Activated T-cell treated with anti-CD3 and anti-CD28 coated beads, Interleukin-2, amount 50 U/mL, for 4 hours (primary cell): ENCODE results near the gene WLS. TPM values are rescaled to one million over a fixed set of nuclear protein-coding genes. Genes with fewer than 3 reads are reported as not detected.
"Not testable (repeated sequence)": the region's sequence is repeated elsewhere in the genome, so short reads cannot be mapped to it uniquely, and the experiment has no call there.

Source experiments
- ATAC-seq, 2 donors: fragments of 200-7000 bp; cut with Tn5 transposase; one replicate each; pipeline ENCODE4 v1.10.0; 2021
- DNase-seq: peaks from one replicate; pipeline ENCODE4 v3.0.0-alpha.2; 2020
- H3K27me3 Mint-ChIP-seq: one replicate; pipeline ENCODE4 v1.8.0; 2021; ENCODE audit warnings: low read depth, mixed read lengths
- H3K36me3 Mint-ChIP-seq: one replicate; pipeline ENCODE4 v1.8.0; 2022; ENCODE audit warnings: mixed read lengths; ENCODE audit not compliant: insufficient read depth
- H3K4me1 Mint-ChIP-seq: one replicate; pipeline ENCODE4 v1.8.0; 2021; ENCODE audit warnings: low read depth, mixed read lengths
- H3K4me3 Mint-ChIP-seq: one replicate; pipeline ENCODE4 v1.8.0; 2021; ENCODE audit warnings: mild to moderate bottlenecking, moderate library complexity, mixed read lengths
- H3K9me3 Mint-ChIP-seq: one replicate; pipeline ENCODE4 v1.8.0; 2021; ENCODE audit warnings: mixed read lengths
- total RNA-seq, 3 donors: library from RNA; stranded (reverse); gene quantifications; one replicate each; pipeline ENCODE4 v1.2.1, GENCODE V29; 2021

Gene WLS
- total RNA-seq: under 1 TPM; 0.23 to 0.33 (median 0.32) TPM

GRCh38 chr1:68232289-68233148 lies at the start of gene WLS:
TSS of gene WLS (minus strand) at chr1:68232523. CDS start at chr1:68232299, 224 bp downstream.
- Mint-ChIP-seq H3K36me3 (no peaks in the 10 kb centered on the region), H3K9me3 (no peaks in the 10 kb centered on the region), H3K4me3 (no peak within 1 kb of the TSS), H3K4me1 (peaks cover 7% of the 10 kb centered on the region), H3K27me3 (peaks cover 49% of the 10 kb centered on the region)
- no peak for DNase-seq
- no peak for ATAC-seq

DNA sequence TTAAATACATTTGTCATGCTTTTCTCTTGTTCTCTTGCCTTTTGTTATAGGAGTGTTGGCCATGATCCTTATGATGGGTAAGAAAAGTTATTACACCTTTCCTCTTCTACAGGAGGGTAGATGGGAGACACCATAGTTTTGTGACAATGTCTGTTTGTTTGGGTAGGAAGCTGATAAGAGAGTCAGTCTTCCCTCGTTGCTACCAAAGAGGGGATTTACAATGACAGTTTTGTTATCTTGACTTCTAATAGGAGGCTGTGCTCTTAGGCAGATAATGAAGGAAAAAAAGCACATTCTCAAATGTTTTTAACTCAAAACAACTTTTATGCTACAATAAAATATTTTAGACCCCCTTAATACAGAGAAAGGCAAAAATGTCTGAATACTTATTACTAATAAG lies 48.0 kb upstream of the WLS start:
- Mint-ChIP-seq H3K9me3 (no peaks in the 10 kb centered on the region), H3K4me3 (no peak overlapping the region), H3K36me3 (no peaks in the 10 kb centered on the region), H3K4me1 (no peaks in the 10 kb centered on the region), H3K27me3 (peaks cover 5% of the 10 kb centered on the region)
- ATAC-seq: no peak
- DNase-seq: no peak

DNA sequence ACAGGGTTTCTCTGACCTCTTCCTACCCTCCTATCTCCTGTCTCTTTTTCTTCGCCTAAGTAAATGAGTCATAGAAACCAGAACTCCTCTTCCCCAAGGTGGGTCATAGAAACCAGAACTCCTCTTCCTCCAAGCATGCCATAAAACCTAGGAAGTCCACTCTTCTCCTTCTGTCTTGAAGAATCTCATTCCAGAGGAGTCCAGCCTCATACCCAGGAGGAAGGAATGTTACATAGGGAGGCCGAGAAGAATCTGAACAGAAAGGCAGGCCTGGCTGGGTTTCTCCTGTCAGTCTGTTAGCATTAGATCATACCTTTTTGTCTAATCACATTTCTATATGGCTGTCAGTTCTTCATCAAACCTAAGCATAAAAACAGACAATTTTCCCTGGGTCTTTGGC lies 47.5 kb upstream of the WLS start:
- H3K4me1 Mint-ChIP-seq: no peaks in the 10 kb centered on the region
- DNase-seq (no peak), ATAC-seq (no peak)
- H3K27me3 Mint-ChIP-seq: peaks cover 3% of the 10 kb centered on the region
- H3K9me3 Mint-ChIP-seq: no peaks in the 10 kb centered on the region
- H3K4me3 Mint-ChIP-seq: no peak overlapping the region
- H3K36me3 Mint-ChIP-seq: no peaks in the 10 kb centered on the region

GRCh38 chr1:68278221-68278620 lies 45.9 kb upstream of the WLS start:
- Mint-ChIP-seq H3K4me1 (no peaks in the 10 kb centered on the region), H3K4me3 (no peak overlapping the region), H3K9me3 (no peaks in the 10 kb centered on the region), H3K36me3 (no peaks in the 10 kb centered on the region), H3K27me3 (peaks cover 3% of the 10 kb centered on the region)
- no peak for DNase-seq
- no peak for ATAC-seq

GRCh38 chr1:68276448-68276847 lies 44.1 kb upstream of the WLS start:
- Mint-ChIP-seq H3K27me3 (peaks cover 3% of the 10 kb centered on the region), H3K4me3 (no peak overlapping the region), H3K9me3 (no peaks in the 10 kb centered on the region), H3K36me3 (no peaks in the 10 kb centered on the region), H3K4me1 (no peaks in the 10 kb centered on the region)
- no peak for DNase-seq
- no peak for ATAC-seq

GRCh38 chr1:68273530-68273929 lies 41.2 kb upstream of the WLS start:
- Mint-ChIP-seq H3K4me1 (no peaks in the 10 kb centered on the region), H3K27me3 (no peaks in the 10 kb centered on the region), H3K4me3 (no peak overlapping the region), H3K36me3 (no peaks in the 10 kb centered on the region), H3K9me3 (no peaks in the 10 kb centered on the region)
- ATAC-seq: no peak
- no peak for DNase-seq

GRCh38 chr1:68271596-68271995 lies 39.3 kb upstream of the WLS start:
- no peak for DNase-seq
- Mint-ChIP-seq H3K36me3 (no peaks in the 10 kb centered on the region), H3K9me3 (no peaks in the 10 kb centered on the region), H3K4me1 (no peaks in the 10 kb centered on the region), H3K4me3 (no peak overlapping the region), H3K27me3 (no peaks in the 10 kb centered on the region)
- no peak for ATAC-seq

DNA sequence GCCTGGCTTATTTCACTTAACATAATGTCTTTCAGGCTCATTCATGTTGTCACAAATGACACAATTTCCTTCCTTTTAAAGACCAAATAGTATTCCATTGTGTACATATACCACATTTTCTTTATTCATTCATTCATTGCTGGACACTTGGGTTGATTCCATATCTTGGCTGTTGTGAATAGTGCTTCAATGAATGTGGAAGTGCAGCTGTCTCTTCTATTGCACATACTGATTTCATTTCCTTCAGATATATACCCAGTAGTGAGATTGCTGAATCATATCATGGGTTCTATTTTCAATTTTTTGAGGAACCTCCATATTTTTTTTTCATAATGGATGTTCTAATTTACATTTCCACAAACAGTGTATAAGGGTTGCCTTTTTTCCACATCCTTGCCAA lies 38.6 kb upstream of the WLS start:
- Mint-ChIP-seq H3K4me3 (no peak overlapping the region), H3K27me3 (no peaks in the 10 kb centered on the region), H3K36me3 (no peaks in the 10 kb centered on the region), H3K4me1 (no peaks in the 10 kb centered on the region), H3K9me3 (no peaks in the 10 kb centered on the region)
- DNase-seq (no peak), ATAC-seq (no peak)

GRCh38 chr1:68269637-68270430 lies 37.5 kb upstream of the WLS start:
- Mint-ChIP-seq H3K27me3 (no peaks in the 10 kb centered on the region), H3K4me3 (no peak overlapping the region), H3K9me3 (no peaks in the 10 kb centered on the region), H3K4me1 (no peaks in the 10 kb centered on the region), H3K36me3 (no peaks in the 10 kb centered on the region)
- no peak for ATAC-seq
- no peak for DNase-seq

DNA sequence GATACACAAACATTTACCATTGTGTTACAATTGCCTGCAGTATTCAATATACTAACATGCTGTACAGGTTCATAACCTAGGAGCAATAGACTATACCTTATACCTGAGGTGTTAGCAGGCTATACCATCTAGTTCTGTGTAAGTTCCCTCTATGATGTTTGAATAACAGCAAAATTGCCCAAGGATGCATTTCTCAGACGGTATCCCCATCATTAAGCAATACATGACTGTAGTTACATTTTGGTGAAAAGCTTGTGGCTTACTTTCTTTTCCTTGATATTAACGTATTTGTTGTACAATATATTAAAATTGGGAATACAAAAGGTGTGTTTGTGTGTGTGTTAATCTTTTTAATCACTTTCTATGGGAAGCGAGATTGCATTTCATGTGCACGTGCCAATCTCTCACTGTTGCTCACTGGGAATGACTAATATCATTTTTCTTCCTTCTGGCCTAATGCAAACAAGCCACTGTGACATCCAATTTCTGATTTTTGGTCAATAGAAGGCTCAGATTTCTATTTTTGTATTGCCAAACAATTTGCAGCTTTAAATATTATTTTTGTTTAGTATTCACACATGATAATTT lies 36.7 kb upstream of the WLS start:
- ATAC-seq (no peak), DNase-seq (no peak)
- no peaks in the 10 kb centered on the region for H3K4me1 Mint-ChIP-seq
- no peak overlapping the region for H3K4me3 Mint-ChIP-seq
- no peaks in the 10 kb centered on the region for H3K36me3 Mint-ChIP-seq
- no peaks in the 10 kb centered on the region for H3K9me3 Mint-ChIP-seq
- H3K27me3 Mint-ChIP-seq: no peaks in the 10 kb centered on the region

DNA sequence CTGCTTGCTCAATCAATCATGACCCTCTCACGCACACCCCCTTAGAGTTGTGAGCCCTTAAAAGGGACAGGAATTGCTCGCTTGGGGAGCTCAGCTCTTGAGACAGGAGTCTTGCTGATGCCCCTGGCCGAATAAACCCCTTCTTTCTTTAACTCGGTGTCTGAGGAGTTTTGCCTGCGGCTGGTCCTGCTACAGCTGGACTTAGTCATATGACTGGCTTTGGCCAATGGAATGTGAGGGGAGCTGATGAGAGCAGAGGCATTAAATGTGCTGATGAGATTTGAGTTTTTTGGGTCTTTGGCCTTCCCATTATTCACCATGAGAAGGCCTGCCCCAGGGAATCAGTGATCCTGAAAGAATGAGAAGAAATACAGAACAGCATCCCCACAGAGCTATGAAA lies 24.5 kb upstream of the WLS start:
- DNase-seq, H3K9me3 Mint-ChIP-seq, H3K36me3 Mint-ChIP-seq, H3K27me3 Mint-ChIP-seq, H3K4me1 Mint-ChIP-seq, H3K4me3 Mint-ChIP-seq, ATAC-seq: not testable (repeated sequence)

GRCh38 chr1:68255301-68255700 lies 23.0 kb upstream of the WLS start:
- H3K27me3 Mint-ChIP-seq: no peaks in the 10 kb centered on the region
- H3K4me1 Mint-ChIP-seq: no peaks in the 10 kb centered on the region
- no peak for DNase-seq
- ATAC-seq: no peak
- H3K9me3 Mint-ChIP-seq: no peaks in the 10 kb centered on the region
- no peaks in the 10 kb centered on the region for H3K36me3 Mint-ChIP-seq
- no peak overlapping the region for H3K4me3 Mint-ChIP-seq

DNA sequence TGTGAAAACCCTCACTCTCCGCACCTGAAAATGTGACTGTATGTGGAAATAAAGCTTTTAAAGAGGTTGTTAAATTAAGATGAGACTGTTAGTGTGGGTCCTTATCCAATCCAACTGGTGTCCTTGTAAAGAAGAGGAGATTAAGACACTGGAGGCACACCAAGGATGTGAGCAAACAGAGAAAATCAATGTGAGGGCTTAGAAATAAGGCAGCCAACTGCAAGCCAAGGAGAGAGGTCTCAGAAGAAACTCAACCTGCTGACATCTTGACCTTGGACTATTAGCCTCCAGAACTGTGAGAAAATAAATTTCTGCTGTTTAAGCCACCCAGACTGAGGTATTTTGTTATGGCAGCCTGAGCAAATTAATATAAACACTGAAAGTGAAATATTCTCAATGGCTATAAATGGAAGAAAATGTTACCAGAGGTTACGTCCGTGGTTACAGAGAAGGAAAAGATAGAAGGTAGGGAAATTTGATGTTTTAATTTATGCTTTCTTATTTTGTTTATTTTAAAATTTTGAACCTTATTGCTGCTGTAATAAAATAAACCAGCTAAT lies 22.4 kb upstream of the WLS start:
- ATAC-seq (no peak), DNase-seq (no peak)
- no peaks in the 10 kb centered on the region for H3K9me3 Mint-ChIP-seq
- H3K4me3 Mint-ChIP-seq: no peak overlapping the region
- no peaks in the 10 kb centered on the region for H3K27me3 Mint-ChIP-seq
- H3K4me1 Mint-ChIP-seq: no peaks in the 10 kb centered on the region
- H3K36me3 Mint-ChIP-seq: no peaks in the 10 kb centered on the region

DNA sequence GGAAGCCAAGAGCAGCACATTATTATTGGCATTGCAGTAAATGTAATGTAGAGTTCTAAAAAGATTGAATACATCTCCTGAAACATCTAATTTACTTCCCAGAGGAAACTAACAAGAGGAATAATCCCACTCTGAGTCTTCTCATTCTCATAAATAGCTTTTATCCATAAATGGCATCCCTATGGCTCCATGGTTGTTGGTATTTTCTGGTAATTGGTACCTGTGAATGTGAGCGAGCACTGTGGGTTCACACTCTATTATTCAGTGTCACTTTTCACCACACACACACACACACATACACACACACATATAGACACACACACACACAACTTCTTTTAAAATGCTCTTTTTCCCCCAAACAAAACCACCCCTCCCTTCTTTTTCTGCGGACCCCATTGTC lies 4.7 kb upstream of the WLS start:
- Mint-ChIP-seq H3K4me1 (peaks cover 2% of the 10 kb centered on the region), H3K27me3 (peaks cover 27% of the 10 kb centered on the region), H3K4me3 (no peak overlapping the region), H3K9me3 (peaks cover 4% of the 10 kb centered on the region), H3K36me3 (no peaks in the 10 kb centered on the region)
- ATAC-seq: no peak
- no peak for DNase-seq
